GM03348 (cell line): ENCODE results near the gene FOXR1.

Experiments used
- DNase-seq: peaks from one replicate; pipeline ENCODE4 v3.0.0; 2012; ENCODE audit warnings: low spot score

Gene FOXR1, protein sequence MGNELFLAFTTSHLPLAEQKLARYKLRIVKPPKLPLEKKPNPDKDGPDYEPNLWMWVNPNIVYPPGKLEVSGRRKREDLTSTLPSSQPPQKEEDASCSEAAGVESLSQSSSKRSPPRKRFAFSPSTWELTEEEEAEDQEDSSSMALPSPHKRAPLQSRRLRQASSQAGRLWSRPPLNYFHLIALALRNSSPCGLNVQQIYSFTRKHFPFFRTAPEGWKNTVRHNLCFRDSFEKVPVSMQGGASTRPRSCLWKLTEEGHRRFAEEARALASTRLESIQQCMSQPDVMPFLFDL

DNA sequence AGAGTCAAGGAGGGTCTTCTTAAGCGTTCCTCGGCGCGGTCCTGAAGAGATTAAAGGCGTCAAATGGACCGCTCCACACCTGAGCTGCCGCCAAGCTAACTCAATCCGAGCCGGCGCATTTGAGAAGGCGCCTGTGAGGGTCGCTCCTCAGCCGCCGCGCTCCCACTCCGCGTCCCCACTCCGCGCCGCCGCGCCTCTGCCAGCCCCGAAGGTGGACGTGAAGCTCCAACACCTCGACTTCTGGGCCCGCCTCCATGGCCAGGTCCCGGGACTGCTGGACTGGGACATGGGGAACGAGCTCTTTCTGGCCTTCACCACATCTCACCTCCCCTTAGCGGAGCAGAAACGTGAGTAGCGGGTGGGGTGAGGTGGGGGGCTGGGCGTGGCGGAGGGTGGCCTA lies at the start of gene FOXR1:
FOXR1 (plus strand) TSS at position 116 of the 400 bp plus-strand sequence; CDS start at position 287, 171 bp downstream.
- DNase-seq, result no peak

DNA sequence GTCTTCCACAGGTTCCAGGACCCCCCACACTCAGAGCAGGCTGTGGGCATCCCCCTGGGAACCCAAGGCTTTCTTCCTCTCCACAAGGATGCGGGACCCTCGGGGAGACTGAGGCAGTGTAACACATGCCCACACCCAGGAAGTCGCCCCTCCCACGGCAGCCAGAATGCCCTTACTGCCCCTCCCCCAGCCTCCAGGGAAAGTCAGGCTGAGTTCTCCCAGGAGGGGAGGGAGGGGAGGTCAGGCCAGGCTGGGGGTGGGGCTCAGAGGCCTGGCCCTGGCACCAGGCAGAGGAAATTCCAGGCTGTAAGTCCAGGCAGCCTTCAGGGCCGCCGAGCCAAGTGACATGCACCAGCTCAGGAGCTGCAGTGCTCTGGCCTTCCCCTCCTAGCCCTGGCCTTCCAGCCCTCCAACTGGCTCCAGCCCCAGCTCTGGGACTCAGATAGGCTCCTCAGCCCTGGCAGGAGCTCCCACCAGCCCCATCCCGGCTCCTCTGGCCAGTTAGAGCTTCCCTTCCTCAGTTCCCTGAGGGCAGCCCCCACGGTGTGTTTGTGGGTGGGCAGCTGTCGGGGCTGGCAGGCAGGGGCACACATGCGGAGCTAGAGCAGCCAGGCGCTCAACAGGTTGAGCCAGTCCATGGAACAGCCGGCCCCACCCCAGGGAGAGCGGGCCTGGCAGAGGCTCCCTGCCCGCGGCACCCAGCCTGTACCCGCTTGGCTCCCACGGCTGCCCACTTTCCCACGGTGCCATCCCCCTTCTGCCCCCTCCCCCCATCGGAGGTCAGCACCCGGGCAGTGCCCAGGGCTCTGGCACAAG lies 49.4 kb upstream of the FOXR1 start:
- peak; percentile 84 for DNase-seq

DNA sequence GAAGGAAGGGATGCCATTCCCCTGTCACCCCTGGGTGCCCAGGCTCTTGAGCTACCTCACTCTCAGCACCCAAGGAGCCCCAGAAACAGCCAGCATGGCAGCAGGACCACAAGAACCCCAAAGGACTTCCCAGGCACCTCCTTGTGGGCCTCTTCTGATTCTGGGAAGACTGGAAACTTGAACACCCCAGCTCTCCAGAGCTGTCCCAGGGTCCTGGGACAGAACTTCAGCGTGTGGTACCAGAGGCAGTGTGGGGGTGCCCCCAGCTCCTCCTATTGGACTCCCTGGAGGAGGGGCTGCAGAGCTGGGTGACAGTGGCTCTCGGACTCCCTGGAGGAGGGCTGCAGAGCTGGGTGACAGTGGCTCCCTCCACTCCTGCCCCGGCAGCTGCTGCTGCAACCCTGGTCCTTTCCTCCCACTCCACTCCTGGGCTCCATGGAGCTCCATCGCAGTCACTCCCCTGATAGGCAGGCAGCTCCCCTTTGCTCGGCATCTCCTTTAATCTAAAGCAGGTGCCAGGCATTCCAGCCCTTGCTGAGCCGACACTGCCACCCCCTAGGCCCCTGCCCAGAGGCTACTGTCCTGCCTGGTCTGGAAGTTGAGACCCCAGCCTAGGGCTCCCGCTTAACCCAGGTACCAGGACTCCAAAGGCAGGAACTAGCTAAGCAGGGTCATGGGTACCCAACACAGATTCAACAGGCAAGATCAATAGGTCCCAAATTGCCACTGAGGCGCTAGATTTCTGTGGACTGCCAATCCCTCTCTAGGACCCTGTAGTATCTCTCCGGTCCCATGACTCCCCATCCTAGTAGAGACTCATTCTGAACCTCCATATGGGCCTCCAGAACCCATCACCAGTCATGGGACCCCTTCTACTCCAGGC lies 48.6 kb upstream of the FOXR1 start:
- DNase-seq, result no peak

DNA sequence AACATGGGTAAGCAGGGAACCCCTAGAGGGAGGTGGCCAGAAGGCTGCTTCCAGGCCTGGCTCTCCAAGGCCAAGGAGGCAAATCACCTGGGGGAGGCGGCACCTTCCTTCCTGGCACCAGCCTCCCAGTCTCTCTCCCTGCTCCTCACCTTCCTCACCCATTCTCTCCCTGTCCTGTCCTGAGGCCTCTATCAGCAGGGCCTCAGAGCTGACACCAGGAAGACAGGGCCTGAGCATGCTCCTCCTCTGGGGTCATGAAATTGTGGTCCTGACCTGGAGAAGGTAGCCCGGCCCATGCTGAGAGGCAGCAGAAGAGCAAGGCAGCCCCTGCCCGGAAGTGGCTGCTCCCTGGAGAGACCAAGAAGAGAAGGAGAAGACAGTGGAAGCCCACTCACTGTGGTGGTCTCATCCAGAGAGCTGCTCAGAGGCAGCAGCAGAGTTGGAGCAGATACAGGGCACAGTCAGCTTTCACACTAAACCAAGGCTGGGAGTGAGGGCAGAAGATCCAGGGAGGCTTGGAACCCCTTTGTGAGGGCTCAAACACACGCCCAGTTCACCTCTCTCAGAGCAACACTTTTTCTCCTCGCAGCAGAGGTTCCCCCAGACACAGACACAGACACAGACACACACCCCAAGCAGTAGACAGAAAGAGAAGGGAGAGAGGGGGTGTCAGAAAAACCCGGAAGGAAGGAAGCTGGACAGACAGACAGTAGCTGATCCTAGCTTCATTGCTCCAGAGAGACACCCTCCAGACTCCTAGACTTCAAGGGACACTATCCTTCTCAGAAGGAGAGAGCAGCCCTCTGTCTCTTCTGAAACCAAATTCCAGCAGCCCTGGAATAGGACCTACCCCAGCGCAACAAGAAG lies 47.6 kb upstream of the FOXR1 start:
- DNase-seq, result no peak

DNA sequence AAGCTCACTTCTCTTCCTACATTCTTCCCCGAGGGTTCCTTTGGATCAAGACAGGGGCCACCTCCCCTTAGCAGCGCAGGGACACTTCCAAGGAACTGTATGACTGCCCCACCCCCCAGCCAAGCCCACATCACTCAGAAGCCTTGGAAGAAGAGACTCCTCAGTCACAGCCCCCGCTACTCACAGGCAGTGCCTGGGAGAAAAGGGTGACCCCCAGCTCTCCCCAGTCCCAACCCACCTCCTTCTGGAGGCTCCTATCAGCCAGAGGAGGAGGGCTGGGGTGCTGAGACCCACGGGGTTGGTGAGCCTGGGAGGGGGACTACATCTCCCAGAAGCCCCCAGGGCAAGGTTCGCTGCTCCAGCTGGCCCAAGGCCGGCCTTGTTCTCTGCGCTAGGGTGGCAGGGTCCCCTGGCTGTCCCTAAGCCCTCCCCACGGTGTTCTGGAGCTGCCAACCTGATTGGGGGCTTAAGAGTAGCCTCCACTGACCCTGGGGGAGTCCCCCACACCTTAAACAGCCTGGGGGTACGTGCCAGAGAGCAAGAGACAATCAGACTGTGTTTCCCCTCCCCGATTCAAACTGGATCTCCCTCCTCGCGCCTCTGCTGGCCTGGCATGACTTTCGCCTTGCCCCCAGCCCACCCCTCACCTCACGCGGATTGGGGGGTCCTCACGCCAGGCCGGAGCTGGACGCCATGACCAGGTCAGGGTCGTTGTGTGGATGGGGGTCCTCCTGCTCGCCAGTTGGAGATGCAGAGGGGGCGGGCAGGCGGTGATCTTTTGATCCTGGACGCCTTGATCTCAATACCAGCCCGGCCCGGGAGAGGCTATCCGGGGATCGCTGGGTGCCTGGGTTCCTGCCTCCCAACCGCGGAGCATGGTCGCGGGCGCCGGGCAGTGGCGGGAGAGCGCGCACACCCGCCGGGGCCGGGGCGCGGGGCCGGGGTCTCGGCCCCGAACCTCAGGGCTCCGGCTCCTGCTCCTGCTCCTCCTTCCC lies 46.7 kb upstream of the FOXR1 start:
- peak; percentile 58 for DNase-seq

DNA sequence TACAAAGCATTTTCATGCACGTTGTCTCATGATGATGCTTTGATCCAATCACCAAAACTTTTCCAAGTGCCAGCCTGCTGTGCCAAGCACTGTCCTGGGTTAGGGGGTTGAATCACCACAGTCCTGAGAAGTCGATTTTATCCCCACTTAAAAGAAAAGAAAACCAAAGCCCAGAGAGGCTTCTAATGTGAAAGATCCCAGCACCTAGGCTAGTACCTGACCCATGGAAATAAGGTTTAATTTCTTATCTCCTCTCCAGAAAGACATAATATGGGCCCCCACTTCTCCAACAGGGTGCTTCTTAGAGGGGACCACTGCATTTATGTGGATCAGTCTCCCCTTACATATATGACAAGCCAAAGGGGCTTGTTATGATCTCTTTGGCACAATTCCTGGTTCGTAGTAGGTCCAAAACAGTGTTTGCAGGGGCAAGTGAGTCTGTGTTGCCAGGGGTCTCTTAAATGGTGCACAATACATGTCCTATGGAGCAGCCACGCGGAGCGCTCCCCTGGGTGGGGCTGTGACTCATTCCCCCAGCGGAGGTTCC lies 43.9 kb upstream of the FOXR1 start:
- DNase-seq, result no peak

DNA sequence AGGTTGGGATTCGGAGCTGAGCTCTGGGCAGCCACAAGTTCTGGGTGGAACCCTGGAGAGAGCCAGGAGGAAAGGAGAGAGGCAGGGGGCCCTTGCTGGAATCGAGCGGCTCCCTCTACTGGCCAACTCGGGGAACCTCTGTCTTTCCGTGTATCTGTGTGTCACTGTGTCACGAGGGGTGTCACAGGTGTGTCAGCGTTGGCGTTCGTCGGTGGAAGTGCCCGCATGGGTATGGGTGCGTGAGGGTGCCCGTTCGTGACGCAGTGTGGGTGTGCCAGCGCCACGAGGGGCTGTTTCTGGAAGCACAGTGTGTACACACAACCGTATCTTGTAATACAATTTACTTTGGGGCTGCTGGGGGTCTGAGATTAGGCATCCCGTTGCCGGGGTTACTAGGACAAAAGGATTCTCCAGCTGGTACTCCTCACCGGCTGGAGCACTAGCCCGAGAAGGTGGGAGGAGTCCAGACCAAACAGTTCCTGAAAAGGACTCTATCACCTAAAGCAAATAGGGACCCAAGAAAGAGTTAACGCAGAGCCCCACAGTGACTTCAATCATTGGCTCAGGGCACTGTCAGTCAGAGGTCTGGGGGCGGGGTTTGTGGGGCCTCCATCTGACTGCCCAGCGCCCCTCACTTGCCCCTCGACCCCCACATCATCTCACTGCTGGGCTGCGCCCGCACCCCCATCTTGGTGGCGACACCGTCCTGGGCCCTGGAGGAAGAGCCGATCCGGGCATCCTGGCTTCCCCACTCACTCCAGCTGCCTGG lies 43.3 kb upstream of the FOXR1 start:
- peak; percentile 97 for DNase-seq

DNA sequence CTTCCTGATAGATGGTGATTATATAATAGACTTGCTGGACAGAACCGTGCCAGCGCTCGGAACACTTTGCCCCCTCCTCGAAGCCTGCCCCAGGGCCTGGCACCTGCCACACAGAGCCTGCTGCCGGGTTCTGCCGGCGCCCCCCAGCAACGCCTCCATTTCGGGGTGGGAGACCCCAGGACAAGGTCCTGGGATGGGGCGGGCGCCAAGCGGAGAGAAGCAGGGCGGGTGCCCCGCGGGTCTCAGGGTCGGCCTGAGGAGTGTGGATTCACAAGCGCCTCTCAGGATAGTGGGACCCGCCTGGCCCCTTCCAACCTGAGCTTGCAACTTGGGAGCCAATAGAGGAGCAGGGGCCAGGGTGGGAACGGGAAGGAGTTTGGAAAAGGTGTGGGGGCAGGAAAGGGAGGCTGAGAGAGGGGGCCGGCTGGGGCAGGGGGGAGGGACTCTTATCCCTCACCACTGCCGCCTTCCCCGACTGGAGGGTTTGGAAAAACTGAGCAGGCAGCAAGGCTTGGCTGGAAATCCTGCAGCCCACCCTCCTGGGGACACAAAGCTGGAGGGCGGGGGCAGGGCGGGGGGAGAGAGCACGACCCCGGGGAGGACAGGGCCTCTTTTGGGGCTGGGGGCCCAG lies 42.6 kb upstream of the FOXR1 start:
- DNase-seq, result peak; percentile 85

DNA sequence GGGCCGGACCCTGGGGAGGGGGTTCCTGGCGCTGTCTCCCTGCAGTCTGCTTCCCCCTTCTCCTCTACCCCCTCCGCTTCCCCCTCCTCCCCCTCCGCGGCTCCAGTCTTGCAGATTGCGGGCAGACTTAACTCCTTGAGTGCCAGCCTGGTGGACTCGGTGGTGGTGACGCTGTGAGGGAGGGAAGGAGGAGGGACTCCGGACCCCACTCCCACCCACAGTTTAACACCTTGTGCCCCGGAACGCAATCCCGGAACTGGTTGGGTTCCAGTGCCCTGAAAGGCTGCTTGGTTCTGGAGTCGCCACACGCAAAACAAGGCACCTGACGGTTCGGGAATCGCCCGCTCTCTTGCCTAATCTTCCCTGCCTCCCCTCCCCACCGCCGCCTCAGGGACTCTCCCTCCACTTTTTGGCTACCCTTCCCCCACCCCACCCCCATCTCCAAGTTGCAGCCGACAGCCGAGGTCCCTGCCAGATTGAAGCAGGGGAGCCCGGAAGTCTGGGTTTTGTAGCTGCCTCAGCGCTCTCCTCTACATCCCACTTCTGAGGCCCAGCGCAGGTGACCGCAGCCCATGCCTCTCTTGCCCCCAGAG lies 42.0 kb upstream of the FOXR1 start:
- peak; percentile 87 for DNase-seq

DNA sequence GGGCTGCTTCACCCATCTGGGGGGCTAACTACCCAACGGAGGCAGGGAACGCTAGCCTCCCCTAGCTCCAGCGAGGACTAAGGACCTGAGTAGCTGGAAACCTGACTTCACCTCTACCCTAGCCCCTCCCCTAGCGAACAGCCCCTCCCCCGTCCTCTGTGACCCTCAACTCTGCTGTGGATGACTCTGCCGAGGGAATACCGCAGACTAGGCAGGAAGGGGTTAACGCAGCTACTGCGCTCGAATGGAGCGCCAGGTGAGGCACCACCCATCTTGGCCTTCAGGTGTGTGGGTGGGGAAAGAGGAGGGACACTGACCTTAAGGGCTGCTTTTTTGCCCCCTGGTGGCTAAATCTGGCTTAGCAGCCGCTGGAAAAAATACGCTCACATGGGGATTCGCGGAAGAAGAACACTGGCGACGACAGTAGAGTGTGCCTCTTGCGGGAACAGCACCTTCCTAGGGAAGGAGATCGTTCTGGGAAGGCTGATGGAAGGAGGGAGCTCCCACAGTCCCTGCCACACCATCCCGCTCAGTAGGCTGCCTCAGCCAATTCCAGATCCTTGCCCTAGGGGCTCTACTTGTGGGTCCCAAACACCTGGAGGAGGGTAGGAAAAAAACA lies 41.4 kb upstream of the FOXR1 start:
- peak; percentile 84 for DNase-seq

DNA sequence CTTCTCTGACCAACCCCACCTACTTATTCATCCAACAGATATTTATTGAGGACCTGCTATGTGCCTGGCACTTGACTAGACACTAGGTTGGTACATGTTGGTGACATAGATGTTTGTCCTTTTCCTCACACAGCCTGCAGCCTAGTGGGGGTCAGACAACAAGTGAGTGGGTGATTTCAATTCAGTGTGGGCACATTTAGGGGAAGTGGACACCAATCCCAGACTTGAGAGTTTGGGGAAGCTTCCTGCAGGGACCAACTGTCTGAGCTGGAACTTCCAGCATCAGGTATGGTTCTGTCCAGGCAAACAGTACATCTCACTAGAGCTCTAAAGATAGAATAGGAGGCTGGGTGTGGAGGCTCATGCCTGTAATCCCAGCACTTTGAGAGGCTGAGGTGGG lies 40.0 kb upstream of the FOXR1 start:
- no peak for DNase-seq

DNA sequence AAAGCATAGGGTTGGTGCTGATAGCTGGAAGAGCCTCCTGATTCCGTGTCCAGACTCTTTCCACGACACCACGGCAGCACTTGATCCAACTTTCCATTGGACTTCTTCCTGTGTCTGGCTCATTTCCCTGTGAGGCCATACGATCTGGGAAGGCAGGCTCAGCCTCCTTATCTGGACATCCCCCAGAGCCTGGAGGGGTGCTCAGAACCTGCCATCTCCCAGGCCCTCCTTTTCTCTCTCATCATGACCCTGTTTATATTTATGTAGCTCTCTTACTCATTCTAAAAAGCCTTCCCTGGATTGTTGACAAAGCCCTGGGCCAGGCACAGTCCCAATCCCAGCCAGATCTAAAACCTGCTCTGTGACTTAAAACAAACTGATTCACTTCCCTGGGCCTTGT lies 38.1 kb upstream of the FOXR1 start:
- DNase-seq, result peak; percentile 33

DNA sequence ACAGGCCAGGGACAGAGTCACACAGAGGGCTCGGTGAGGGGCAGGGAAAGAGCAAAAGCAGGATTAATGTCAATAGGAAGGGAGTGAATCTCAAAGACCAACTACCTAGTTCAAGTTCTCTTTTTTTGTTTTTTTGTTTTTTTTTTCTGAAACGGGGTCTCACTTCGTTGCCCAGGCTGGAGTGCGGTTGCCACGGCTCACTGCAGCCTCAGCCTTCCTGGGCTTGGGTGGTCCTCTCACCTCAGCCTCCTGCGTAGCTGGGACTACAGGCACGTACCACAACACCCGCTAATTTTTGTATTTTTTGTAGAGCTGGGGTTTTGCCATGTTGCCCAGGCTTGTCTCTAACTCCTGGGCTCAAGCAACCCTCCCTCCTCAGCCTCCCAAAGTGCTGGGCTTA lies 36.2 kb upstream of the FOXR1 start:
- no peak for DNase-seq

DNA sequence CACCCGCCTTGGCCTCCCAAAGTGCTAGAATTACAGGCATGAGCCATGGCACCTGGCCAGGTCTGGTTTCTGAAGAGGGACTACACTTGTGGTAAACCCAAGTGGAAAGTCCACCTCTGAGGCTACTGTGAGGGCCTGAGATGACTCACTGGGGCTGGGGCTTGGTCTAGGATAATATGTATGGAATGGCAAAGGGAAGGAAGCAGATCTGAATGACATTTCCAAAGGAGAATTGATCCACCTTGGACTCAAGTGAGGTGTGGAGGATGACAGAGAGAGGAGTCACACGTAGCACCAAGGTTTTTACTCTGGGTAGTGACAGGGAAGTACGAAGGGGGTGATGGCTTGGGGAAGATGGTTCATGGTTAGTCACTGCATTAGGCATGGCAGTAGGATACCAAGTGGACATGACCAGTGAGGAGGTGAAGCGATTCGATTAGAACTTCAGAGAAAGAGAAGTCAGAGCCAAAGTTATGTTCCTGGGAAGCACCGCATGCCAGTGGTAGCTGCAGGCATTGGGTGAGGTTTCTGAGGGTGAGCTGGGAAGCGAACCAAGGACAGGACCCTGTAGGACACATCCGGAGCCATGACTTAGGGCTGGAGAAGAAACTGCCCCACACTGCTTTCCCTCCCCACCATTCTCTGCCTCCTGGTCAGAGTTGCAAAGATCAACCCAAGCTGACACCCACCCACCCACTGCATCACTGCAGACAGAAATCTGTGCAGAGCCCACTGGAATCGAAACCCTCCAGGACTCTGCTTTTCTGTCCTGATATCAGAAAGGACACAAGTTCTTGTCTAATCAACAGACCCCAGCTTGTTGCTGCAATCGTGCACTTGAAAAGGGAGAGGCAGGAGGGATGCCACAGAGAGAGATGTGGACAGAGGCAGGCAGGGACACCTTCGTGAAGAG lies 32.8 kb upstream of the FOXR1 start:
- DNase-seq, result peak; percentile 51

DNA sequence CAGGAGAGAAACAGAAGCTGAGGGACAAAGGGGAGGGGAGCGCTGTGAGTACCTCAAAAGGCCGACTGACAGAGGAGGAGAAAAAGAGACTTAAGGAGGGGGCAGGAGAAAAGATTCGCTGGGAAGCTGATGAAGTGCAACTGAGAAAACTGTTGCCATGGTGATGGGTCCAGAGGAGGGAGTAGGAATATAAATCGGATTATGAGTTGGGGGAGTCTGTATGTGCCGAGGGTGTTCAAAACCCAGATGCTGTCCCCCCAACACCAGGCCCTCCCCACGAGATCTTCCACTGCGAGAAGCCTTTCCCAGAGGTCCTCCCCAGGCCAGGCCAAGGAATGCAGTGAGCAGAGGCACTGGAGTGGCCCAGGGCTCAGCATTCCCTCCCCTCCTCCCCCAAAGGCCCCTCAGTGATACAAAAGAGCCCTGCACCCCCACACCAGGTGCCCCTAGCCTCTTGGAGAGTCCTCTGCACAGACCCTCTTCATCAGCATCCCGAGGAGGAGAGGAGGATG lies 32.1 kb upstream of the FOXR1 start:
- no peak for DNase-seq

DNA sequence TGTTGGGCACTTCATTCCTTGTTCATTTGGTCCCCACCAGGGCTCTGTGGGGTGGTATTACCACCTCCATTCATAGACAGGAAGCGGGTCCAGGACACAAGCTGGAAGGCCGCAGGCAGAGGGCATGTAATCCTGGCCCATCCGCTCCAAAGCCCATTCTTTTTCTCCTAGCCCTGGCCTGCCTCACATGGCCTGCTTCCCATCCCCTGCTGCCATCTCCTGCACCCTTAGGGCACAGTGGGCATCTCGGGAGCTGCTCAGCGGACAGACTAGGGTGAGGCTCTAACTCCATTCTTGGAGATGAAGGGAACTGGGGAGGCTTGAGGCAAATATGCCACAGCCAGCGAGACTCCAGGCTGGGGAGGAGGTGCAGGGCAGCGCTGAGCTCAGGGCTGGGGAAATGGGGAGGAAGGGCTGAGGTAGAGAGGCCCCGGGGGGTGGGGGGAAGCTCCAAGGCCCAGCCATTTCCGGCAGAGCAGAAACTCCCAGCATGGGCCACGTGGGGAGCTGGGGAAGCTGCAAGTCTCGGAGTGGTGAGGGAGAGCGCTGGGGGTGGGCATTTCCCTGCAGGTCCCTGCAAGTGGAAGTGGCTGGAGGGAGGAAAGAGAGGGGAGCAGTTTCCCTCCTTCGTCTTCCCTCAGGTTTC lies 31.5 kb upstream of the FOXR1 start:
- no peak for DNase-seq
